OCI-LY3 (cell line): ENCODE results near the gene EPSTI1.
A peak's percentile ranks its signal among the peaks of the same experiment; 100 is the strongest.
"Not testable (repeated sequence)": the region's sequence is repeated elsewhere in the genome, so short reads cannot be mapped to it uniquely, and the experiment has no call there.

ENCODE experiments used
- H2AFZ ChIP-seq: fragments of 200-600, 300-600 bp; shearing (Covaris generic); 2 replicates; pipeline ENCODE4 v1.6.0; 2014; ENCODE audit warnings: antibody characterized with exemption, low read depth, low read length
- H3K27ac ChIP-seq: fragments of 200-600, 300-600 bp; sonication (generic); 2 replicates; pipeline ENCODE4 v1.5.1; 2014; ENCODE audit warnings: mild to moderate bottlenecking, low read length, moderate library complexity, mixed read lengths
- H3K27me3 ChIP-seq: fragments of 200-600, 300-600 bp; sonication (generic); 2 replicates; pipeline ENCODE4 v1.6.1; 2014; ENCODE audit warnings: low read depth, low read length, mixed read lengths
- H3K36me3 ChIP-seq: fragments of 200-600, 300-600 bp; sonication (generic); replicated peaks from 2 replicates; pipeline ENCODE3; 2014; ENCODE audit warnings: low read depth, low read length, mixed read lengths
- H3K4me1 ChIP-seq: fragments of 300-600, 200-600 bp; sonication (generic); 2 replicates; pipeline ENCODE4 v1.6.1; 2014; ENCODE audit warnings: low read length, mixed read lengths
- H3K4me2 ChIP-seq: fragments of 200-600, 300-600 bp; sonication (generic); 2 replicates; pipeline ENCODE4 v1.6.1; 2014; ENCODE audit warnings: low read length, mixed read lengths
- H3K4me3 ChIP-seq: fragments of 300-600, 200-600 bp; sonication (generic); 2 replicates; pipeline ENCODE4 v1.5.1; 2014; ENCODE audit warnings: antibody characterized with exemption, mild to moderate bottlenecking, low read length, moderate library complexity
- H3K79me2 ChIP-seq: fragments of 300-600, 200-600 bp; shearing (Covaris generic); 2 replicates; pipeline ENCODE4 v1.6.1; 2014; ENCODE audit warnings: mild to moderate bottlenecking, low read length, mixed read lengths
- H3K9ac ChIP-seq: fragments of 300-600, 200-600 bp; shearing (Covaris generic); 2 replicates; pipeline ENCODE4 v1.6.0; 2014; ENCODE audit warnings: mild to moderate bottlenecking, low read length, moderate library complexity
- H3K9me3 ChIP-seq: fragments of 200-600, 300-600 bp; shearing (Covaris generic); 2 replicates; pipeline ENCODE4 v1.6.1; 2014; ENCODE audit warnings: low read length, mixed read lengths; ENCODE audit not compliant: insufficient read depth
- H4K20me1 ChIP-seq: fragments of 200-600, 300-600 bp; sonication (generic); 2 replicates; pipeline ENCODE4 v1.6.1; 2016; ENCODE audit warnings: low read length, mixed read lengths; ENCODE audit not compliant: insufficient read depth
- CTCF ChIP-seq: fragments of 200-600, 300-600 bp; sonication (generic); IDR thresholded peaks from 2 replicates; pipeline ENCODE4 v1.5.1; 2014; ENCODE audit warnings: antibody characterized with exemption, low read length, low read depth
- EZH2phosphoT487 ChIP-seq: fragments of 200-600 bp; shearing (Covaris generic); IDR thresholded peaks from 2 replicates; pipeline ENCODE4 v1.6.1; 2018; ENCODE audit warnings: antibody characterized with exemption, mixed run types, low read depth

Gene EPSTI1

GRCh38 chr13:42992764-42993122 lies 702 bp upstream of the EPSTI1 start:
- no peak for TF ChIP-seq CTCF
- no peak for TF ChIP-seq EZH2phosphoT487
- 0 out of 2 replicates have a peak, but pooled peaks cover 4% of the 10 kb centered on the region for H3K27me3 ChIP-seq
- H3K4me2 ChIP-seq, result peak overlapping the region; percentile 94
- no peaks in the 10 kb centered on the region for H3K9me3 ChIP-seq
- no peaks in the 10 kb centered on the region for H3K79me2 ChIP-seq
- no peaks in the 10 kb centered on the region for H3K36me3 ChIP-seq
- H3K27ac ChIP-seq, result peak overlapping the region; percentile 55
- peak overlapping the region; percentile 81 for H3K4me3 ChIP-seq
- H2AFZ ChIP-seq, result peak overlapping the region; percentile 84
- H4K20me1 ChIP-seq, result no peaks in the 10 kb centered on the region
- H3K4me1 ChIP-seq, result peaks cover 48% of the 10 kb centered on the region
- H3K9ac ChIP-seq, result peak overlapping the region; percentile 80

DNA sequence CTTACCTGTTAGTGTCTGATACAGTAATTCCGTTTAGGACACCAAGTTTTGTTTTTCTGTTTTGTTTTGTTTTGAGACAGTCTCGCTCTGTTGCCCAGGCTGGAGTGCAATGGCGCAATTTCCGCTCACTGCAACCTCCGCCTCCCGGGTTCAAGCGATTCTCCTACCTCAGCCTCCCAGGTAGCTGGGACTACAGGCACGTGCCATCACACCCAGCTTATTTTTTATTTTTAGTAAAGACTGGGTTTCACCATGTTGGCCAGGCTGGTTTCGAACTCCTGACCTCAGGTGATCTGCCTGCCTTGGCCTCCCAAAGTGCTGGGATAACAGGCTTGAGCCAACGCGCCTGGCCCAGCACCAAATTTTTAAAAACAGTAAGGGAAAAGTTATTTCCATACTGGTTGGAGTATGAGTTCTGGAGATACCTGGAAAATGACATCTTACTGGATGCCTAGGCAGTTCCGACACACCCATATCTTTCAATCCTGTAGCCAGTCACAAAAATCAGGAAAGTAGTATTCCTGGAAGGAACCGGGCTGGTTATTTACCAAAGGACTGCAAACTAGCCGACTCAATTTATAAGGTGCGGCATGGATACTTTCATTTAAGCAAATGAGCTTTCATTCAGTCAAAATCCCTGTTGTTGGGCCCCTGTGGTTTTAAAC lies 676 bp downstream of the EPSTI1 start:
- H3K79me2 ChIP-seq, H4K20me1 ChIP-seq, H3K36me3 ChIP-seq, H3K27me3 ChIP-seq, H3K9me3 ChIP-seq: not testable (repeated sequence)
- Histone ChIP-seq H3K4me3 (peak overlapping the region; percentile 81), H2AFZ (peak overlapping the region; percentile 84; the same call in 1 of the 2 replicates), H3K4me2 (peak overlapping the region; percentile 94), H3K27ac (peak overlapping the region; percentile 55; the same call in 1 of the 2 replicates), H3K4me1 (peaks cover 34% of the 10 kb centered on the region), H3K9ac (peak overlapping the region; percentile 80)

GRCh38 chr13:42990291-42991232 lies 1.5 kb downstream of the EPSTI1 start:
- Histone ChIP-seq H3K4me2 (peak overlapping the region; percentile 94; the same call in 1 of the 2 replicates), H4K20me1 (no peaks in the 10 kb centered on the region), H3K79me2 (no peaks in the 10 kb centered on the region), H2AFZ (no peak overlapping the region), H3K27ac (no peak overlapping the region), H3K4me1 (peaks cover 31% of the 10 kb centered on the region), H3K4me3 (no peak overlapping the region), H3K9me3 (no peaks in the 10 kb centered on the region), H3K9ac (no peak overlapping the region), H3K27me3 (0 out of 2 replicates have a peak, but pooled peaks cover 4% of the 10 kb centered on the region), H3K36me3 (no peaks in the 10 kb centered on the region)
- TF ChIP-seq CTCF, result no peak

GRCh38 chr13:42986176-42986574 lies 5.9 kb downstream of the EPSTI1 start:
- no peak overlapping the region for H3K27ac ChIP-seq
- H3K79me2 ChIP-seq, result no peaks in the 10 kb centered on the region
- no peaks in the 10 kb centered on the region for H3K9me3 ChIP-seq
- TF ChIP-seq EZH2phosphoT487 (no peak), CTCF (no peak)
- H2AFZ ChIP-seq, result no peak overlapping the region
- H4K20me1 ChIP-seq, result no peaks in the 10 kb centered on the region
- H3K9ac ChIP-seq, result no peak overlapping the region
- H3K27me3 ChIP-seq, result 0 out of 2 replicates have a peak, but pooled peaks cover 4% of the 10 kb centered on the region
- no peaks in the 10 kb centered on the region for H3K36me3 ChIP-seq
- H3K4me3 ChIP-seq, result no peak overlapping the region
- H3K4me1 ChIP-seq, result peaks cover 49% of the 10 kb centered on the region
- H3K4me2 ChIP-seq, result no peak overlapping the region
